Astrocyte (in vitro differentiated cells and primary cell): Measurements from ENCODE around the gene PPP1R12B.
"Not testable (repeated sequence)": the region's sequence is repeated elsewhere in the genome, so short reads cannot be mapped to it uniquely, and the experiment has no call there.

Experiments used
- EZH2 ChIP-seq: IDR thresholded peaks from 2 replicates; pipeline ENCODE4 v1.6.1; 2012; ENCODE audit warnings: mild to moderate bottlenecking, low read length, inconsistent platforms; ENCODE audit not compliant: insufficient read depth
- TF ChIP-seq, protein P1 (sequence below): IDR thresholded peaks from 2 replicates; pipeline ENCODE4 v1.5.1; 2011; ENCODE audit warnings: low read depth, mild to moderate bottlenecking, inconsistent platforms, low read length, moderate library complexity; ENCODE audit not compliant: insufficient read depth

DNA sequence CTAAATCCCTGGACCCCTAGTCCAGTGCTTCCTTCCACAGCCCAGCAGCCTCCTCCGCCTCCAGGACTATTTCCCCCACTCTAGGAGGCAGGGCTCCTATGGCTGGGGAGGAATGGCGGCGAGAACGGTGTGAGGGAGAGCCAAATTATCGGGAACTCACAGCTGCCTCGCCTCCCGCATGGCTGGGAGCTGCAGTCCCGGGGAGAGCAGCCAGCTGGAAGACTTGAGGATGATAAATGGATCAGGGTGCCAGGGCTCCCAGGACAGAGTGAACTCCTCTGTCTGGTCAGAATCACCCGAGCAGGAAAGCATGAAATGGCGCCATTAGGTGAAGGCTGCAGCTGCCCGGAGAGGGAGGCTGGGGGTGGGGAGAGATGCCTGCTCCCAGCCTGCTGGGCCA, 270.5 kb downstream of the PPP1R12B start:
- TF ChIP-seq, protein P1, sequence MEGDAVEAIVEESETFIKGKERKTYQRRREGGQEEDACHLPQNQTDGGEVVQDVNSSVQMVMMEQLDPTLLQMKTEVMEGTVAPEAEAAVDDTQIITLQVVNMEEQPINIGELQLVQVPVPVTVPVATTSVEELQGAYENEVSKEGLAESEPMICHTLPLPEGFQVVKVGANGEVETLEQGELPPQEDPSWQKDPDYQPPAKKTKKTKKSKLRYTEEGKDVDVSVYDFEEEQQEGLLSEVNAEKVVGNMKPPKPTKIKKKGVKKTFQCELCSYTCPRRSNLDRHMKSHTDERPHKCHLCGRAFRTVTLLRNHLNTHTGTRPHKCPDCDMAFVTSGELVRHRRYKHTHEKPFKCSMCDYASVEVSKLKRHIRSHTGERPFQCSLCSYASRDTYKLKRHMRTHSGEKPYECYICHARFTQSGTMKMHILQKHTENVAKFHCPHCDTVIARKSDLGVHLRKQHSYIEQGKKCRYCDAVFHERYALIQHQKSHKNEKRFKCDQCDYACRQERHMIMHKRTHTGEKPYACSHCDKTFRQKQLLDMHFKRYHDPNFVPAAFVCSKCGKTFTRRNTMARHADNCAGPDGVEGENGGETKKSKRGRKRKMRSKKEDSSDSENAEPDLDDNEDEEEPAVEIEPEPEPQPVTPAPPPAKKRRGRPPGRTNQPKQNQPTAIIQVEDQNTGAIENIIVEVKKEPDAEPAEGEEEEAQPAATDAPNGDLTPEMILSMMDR: not testable (repeated sequence)
- TF ChIP-seq EZH2: not testable (repeated sequence)
